A673 (cell line): ENCODE results near the gene TNFRSF6B. TPM values are rescaled to one million over a fixed set of nuclear protein-coding genes. Genes with fewer than 3 reads are reported as not detected.

Experiments
- BruUV-seq: library from RNA; stranded (reverse); fragments of 400-500 nt; replicated peaks from 2 replicates; lab custom pipeline; 2021; lab: Mats Ljungman, UMichigan
- CTCF ChIA-PET: fragments of 300-600 bp; sonication (Branson Sonifier 250); formaldehyde crosslinking; loops from one replicate; lab custom pipeline; 2022; ENCODE audit warnings: antibody characterized with exemption; lab: Charles Lee
- POLR2A ChIA-PET: fragments of 300-600 bp; sonication (Branson Sonifier 250); formaldehyde crosslinking; loops from one replicate; lab custom pipeline; 2022; ENCODE audit warnings: antibody characterized with exemption; ENCODE audit not compliant: low non-redundant PET; lab: Charles Lee
- DNase-seq: peaks from one replicate; pipeline ENCODE4 v3.0.0-alpha.2; 2015; ENCODE audit warnings: low spot score
- H3K27ac ChIP-seq: fragments of 200-600 bp; sonication (generic); 2 replicates; pipeline ENCODE4 v1.5.1; 2016; ENCODE audit warnings: mixed run types, low read depth, mild to moderate bottlenecking, mixed read lengths, antibody characterized with exemption, low read length; ENCODE audit not compliant: poor library complexity, severe bottlenecking
- H3K27me3 ChIP-seq: fragments of 200-600 bp; sonication (generic); replicated peaks from 2 replicates; pipeline ENCODE4 v1.6.1; 2017; ENCODE audit warnings: mixed run types, low read depth, mild to moderate bottlenecking, mixed read lengths, antibody characterized with exemption, low read length; ENCODE audit not compliant: insufficient read depth, poor library complexity
- H3K36me3 ChIP-seq: fragments of 200-600 bp; sonication (generic); 2 replicates; pipeline ENCODE4 v1.6.1; 2016; ENCODE audit warnings: mixed run types, mild to moderate bottlenecking, mixed read lengths, antibody characterized with exemption, low read length; ENCODE audit not compliant: insufficient read depth, poor library complexity, severe bottlenecking
- H3K4me1 ChIP-seq: fragments of 200-600 bp; sonication (generic); 2 replicates; pipeline ENCODE4 v1.6.1; 2017; ENCODE audit warnings: mixed run types, mild to moderate bottlenecking, mixed read lengths, antibody characterized with exemption, low read length; ENCODE audit not compliant: insufficient read depth, poor library complexity, severe bottlenecking
- H3K4me3 ChIP-seq: fragments of 200-600 bp; sonication (generic); 2 replicates; pipeline ENCODE4 v1.5.1; 2016; ENCODE audit warnings: low read depth, mixed run types, mild to moderate bottlenecking, mixed read lengths, low read length; ENCODE audit not compliant: poor library complexity, severe bottlenecking
- H3K9me3 ChIP-seq: fragments of 200-600 bp; sonication (generic); 2 replicates; pipeline ENCODE4 v1.6.1; 2016; ENCODE audit warnings: mixed run types, low read depth, mild to moderate bottlenecking, mixed read lengths, antibody characterized with exemption, low read length; ENCODE audit not compliant: poor library complexity, severe bottlenecking
- EZH2 ChIP-seq: fragments of 200-600 bp; sonication (generic); IDR thresholded peaks from 2 replicates; pipeline ENCODE4 v1.6.1; 2017; ENCODE audit warnings: borderline replicate concordance, low read depth, mild to moderate bottlenecking, mixed read lengths, antibody characterized with exemption, low read length; ENCODE audit not compliant: poor library complexity, severe bottlenecking
- intact Hi-C: fragments of 100-400 bp; cut with micrococcal nuclease; formaldehyde crosslinking; loops from one replicate; pipeline ENCODE4 v1.10.0; 2022; ENCODE audit not compliant: unreplicated experiment
- total RNA-seq: library from RNA; stranded (reverse); gene quantifications from 2 replicates; pipeline ENCODE4 v1.2.3, GENCODE V29; 2021
- TF ChIP-seq, protein P1 (sequence below): fragments of 300-800, 200-600 bp; sonication (generic); conservative IDR thresholded peaks from 2 replicates; pipeline ENCODE4 v1.5.1; 2017; ENCODE audit warnings: low read depth, mild to moderate bottlenecking, antibody characterized with exemption, low read length, moderate library complexity, mixed read lengths

The TNFRSF6B gene
- total RNA-seq, 1 experiment from 2014 or later, result not detected

DNA sequence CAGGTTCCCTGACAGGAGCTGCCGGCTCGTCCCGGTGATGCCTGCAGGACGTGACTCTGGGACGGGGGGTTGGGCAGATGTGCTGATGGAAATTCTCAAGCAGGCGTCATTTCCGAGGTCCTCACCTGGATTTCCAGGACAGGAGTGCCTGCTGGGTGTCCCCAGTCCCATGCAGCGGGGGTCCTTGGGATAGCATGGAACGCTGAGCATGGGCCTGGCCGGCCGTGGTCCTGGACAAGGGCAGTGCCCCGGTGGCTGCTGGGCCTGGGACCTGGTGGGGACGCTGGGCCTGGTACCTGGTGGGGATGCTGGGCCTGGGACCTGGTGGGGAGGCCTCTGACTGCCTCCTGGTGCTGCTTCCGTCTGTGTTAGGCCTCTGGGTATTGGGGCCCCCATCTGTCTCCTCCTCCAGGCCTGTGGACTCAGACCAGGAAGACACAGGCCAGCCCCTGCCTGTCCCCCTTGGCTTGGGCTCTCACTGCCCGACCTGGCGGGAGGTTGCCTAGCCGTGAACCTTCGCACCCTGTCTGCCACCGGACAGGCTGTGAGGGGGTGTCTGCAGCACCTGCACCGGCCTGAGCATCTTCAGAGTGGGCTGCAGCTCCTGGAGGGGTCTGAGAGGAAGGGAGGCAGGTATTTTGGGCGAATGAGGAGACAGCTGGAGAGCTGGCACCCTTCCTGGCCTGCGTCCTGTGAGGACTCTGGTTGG, 32.2 kb upstream of the TNFRSF6B start:
- BruUV-seq, result no TSS peak
- Histone ChIP-seq H3K36me3 (peaks cover 29% of the 10 kb centered on the region), H3K27me3 (no peaks in the 10 kb centered on the region), H3K4me3 (no peak overlapping the region), H3K27ac (no peak overlapping the region), H3K4me1 (peaks cover 3% of the 10 kb centered on the region), H3K9me3 (no peaks in the 10 kb centered on the region)
- TF ChIP-seq EZH2, result no peak
- TF ChIP-seq, protein P1, sequence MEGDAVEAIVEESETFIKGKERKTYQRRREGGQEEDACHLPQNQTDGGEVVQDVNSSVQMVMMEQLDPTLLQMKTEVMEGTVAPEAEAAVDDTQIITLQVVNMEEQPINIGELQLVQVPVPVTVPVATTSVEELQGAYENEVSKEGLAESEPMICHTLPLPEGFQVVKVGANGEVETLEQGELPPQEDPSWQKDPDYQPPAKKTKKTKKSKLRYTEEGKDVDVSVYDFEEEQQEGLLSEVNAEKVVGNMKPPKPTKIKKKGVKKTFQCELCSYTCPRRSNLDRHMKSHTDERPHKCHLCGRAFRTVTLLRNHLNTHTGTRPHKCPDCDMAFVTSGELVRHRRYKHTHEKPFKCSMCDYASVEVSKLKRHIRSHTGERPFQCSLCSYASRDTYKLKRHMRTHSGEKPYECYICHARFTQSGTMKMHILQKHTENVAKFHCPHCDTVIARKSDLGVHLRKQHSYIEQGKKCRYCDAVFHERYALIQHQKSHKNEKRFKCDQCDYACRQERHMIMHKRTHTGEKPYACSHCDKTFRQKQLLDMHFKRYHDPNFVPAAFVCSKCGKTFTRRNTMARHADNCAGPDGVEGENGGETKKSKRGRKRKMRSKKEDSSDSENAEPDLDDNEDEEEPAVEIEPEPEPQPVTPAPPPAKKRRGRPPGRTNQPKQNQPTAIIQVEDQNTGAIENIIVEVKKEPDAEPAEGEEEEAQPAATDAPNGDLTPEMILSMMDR, result no peak
- ChIA-PET POLR2A (no interaction called here), CTCF (no interaction called here)
- intact Hi-C loops, result no loop called here
- DNase-seq, result no peak

DNA sequence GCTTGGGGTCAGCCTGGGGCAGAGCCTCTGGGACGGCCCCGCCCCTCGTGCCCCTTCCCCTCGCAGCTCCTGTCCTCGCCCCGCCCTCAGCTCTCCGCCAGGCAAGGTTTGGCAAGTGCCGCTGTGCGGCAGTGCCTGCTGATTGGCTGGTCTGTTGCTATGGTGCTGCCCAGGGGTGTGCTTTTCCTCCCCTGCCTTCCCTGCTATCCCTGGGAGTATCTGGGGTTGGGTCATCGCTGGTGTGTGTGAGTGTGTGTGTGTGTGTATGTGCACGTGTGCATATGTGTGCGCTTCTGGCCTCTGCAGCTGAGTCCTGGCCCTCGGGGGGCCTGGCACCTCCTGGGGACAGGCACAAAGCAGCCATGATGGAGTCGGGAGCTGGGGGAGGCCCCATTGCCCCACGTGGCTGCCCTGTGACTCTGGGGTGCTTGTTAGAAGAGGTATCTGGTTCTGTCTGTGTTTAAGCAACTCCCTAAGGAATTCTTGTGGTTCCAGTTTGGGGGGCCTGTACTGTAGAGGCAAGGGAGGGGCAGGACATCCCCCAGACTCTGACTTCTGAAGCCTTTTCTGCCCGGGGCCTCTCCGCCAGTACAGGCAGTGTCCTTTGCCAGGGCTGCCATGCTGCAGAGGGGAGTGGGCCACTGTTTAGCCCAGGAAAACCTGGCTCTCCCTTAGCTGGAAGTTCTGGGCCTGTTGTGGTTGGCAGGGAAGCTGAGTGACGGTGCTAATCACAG, 31.4 kb upstream of the TNFRSF6B start:
- Histone ChIP-seq H3K27ac (no peak overlapping the region), H3K36me3 (peaks cover 29% of the 10 kb centered on the region), H3K27me3 (no peaks in the 10 kb centered on the region), H3K4me1 (no peaks in the 10 kb centered on the region), H3K9me3 (no peaks in the 10 kb centered on the region), H3K4me3 (no peak overlapping the region)
- peak; percentile 69 for DNase-seq
- CTCF ChIA-PET, result no interaction called here
- intact Hi-C loops, result no loop called here
- no TSS peak for BruUV-seq
- no peak for TF ChIP-seq EZH2
- TF ChIP-seq, protein P1, result no peak
- POLR2A ChIA-PET, result no interaction called here

DNA sequence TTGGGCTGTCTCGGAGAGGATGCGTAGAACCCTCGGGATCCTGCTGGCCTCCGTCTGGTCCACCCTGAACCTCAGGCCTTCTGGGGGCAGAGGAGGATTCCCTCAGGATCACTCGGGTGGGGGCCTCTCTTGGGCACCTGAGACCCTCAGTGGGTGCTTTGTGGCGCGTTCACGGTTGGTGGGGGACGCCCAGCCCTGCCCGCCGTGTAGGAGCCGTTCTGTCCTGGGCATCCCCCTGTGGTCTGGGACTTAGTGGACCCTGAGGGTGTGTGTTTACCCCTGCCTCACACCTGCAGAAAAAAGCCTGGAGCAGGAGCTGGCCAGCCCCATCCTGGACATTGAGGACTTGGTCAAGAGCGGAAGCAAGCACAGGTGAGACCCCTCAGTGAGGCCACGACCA, 30.7 kb upstream of the TNFRSF6B start:
- intact Hi-C loops, result no loop called here
- ChIA-PET POLR2A (no interaction called here), CTCF (no interaction called here)
- DNase-seq, result no peak
- TF ChIP-seq EZH2, result no peak
- TF ChIP-seq, protein P1, result no peak
- H3K36me3 ChIP-seq, result peaks cover 29% of the 10 kb centered on the region
- no peak overlapping the region for H3K4me3 ChIP-seq
- H3K9me3 ChIP-seq, result no peaks in the 10 kb centered on the region
- BruUV-seq, result no TSS peak
- H3K4me1 ChIP-seq, result no peaks in the 10 kb centered on the region
- no peaks in the 10 kb centered on the region for H3K27me3 ChIP-seq
- H3K27ac ChIP-seq, result no peak overlapping the region
